GM19043 (cell line): ENCODE measurements around the gene LZTS2.

Experiments used
- ATAC-seq: cut with Tn5 transposase; IDR thresholded peaks from one replicate; pipeline ENCODE4 v1.9.1; 2021; ENCODE audit warnings: low read depth; ENCODE audit not compliant: unreplicated experiment

LZTS2 gene

DNA sequence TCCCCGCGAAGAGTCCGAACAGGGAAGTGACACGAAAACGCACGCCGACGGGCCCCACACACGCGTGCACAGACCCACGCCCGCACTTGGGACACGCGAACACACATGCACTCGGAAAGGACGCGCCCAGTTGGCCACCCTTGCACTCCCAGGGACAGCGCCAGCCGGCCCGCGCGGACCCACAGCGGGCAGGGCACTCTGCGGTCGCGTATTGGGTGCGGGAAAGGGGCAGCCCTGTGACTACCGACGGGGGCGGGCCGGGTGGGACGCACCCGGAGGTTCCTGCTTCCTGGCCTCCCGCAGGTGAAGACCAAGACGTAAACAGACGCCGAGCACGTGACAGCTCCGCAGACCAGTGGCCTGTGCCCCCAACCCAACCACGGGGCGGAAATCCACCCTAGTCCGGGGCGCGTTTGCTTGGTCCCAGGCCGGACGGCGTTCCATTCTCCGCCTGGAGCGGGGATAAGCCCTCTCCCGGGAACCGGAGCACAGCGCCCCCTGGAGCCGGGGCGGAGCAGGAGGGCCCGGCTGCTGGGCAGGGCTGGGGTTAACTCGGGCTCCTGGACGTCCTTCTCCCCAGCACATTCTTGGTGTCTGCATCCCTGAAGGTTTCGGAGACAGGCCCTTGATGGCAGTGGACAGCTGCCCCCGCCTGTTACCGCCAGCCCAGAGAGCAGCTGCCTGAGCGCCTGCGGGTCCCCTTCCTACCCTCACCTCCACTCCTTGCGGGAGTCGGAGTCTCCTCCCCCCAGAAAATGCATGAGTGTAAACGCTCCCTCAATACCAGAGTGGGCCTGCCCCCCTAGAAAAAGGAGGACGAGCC, 2.0 kb upstream of the LZTS2 start:
- ATAC-seq, result no peak

DNA sequence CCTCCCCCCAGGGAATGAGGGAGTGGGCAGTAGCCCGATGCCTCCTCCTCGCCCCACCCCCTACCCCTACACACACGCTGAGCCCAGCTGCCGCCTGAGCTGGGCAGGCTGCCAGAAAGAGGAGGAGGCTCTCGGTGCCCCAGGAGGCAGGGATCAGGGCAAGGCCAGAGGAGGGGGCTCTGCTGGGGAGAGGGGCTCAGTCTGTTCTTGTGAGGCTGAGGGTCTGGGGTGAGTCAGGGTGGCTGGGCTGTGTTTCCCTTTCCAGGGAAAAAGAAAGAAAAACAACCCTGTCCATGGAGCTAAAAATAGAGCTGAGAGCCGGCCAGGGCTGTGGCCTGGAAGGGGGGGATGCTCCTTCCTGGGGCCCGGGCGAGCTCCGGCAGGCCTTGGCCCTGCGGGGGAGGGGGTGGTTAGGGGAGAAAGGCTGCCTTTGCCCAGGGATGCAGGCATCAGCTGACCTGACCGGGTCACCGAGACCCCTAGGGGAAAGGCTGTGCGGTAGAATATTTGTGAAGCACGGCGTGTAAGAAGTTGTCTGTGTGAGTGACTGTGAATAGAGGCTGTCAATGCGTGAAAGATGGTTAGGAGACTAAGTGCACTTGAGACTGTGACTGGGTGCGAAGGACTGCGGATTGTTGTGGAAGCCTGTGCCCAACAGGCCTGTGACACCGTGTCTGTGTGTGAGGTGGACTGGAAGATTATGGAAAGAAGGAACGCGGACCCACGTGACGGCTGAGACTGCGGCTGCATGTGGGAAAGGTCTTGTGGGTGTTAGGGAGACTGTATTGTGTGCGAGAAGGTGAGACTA, 1.2 kb upstream of the LZTS2 start:
- no peak for ATAC-seq

GRCh38 chr10:100998991-100999741, 442 bp upstream of the LZTS2 start:
- ATAC-seq, result peak; percentile 52

DNA sequence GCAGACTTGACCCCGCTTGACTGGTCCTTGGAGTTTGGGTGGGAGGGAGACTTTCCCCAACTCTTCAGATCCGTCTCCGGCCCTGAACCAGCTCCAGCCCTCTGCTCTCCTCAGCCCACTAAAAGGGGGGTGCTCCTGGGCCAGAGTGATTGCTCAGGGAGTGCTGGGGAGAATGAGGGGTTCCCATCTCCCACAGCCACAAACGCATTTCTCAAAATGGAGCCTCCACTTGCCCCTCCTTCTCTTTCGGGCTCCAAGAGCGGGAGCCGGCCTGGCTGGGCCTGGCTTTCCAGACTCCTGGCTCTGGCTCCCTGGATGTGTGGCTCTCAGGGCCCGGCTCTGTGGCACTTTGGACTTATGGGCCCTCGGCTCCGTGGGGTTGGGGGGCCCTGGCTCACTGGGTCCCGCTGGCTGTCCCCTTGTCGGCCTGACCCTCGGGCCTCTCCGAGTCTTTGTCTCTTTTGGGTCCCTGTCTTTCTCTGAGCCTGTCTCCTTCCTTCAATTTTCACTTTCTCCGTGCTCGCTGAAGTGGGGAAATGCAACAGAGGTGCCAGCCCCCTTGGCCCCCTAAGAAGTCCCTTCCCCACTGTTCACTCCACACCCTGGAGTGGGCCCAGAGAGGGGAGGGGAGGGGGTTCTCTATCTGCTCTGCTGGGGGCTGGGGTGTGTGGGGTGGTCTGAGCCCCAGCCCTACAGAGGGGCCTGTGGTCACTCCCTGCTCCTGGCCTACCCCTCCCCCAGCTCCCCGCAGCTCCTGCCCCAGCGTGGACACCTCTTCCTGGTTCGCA, 713 bp downstream of the LZTS2 start:
- no peak for ATAC-seq

- no peak for ATAC-seq
Measured at GRCh38 chr10:101000915-101001658, 1.5 kb downstream of the LZTS2 start.

DNA sequence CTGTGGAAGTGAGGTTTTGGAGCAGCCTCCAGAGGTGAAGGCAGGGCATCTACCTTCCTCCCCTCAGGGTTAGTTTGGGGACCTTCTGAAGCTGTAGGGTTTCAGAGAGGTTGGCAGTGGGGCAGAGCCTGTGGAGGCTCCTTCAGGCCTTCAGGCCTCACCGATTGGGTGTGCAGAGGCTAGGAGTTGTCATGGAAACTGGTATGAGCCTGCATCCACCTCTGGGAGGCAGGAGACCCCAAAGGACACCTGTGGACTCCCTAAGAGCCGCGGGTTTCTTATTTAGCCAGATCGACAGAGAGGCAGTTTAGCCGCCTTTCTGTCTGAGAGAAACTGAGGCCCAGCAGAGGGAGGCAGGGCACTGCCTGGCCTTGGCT, 2.0 kb downstream of the LZTS2 start:
- ATAC-seq, result no peak

- ATAC-seq, result no peak
Measured at GRCh38 chr10:101002456-101002855, 2.8 kb downstream of the LZTS2 start.

DNA sequence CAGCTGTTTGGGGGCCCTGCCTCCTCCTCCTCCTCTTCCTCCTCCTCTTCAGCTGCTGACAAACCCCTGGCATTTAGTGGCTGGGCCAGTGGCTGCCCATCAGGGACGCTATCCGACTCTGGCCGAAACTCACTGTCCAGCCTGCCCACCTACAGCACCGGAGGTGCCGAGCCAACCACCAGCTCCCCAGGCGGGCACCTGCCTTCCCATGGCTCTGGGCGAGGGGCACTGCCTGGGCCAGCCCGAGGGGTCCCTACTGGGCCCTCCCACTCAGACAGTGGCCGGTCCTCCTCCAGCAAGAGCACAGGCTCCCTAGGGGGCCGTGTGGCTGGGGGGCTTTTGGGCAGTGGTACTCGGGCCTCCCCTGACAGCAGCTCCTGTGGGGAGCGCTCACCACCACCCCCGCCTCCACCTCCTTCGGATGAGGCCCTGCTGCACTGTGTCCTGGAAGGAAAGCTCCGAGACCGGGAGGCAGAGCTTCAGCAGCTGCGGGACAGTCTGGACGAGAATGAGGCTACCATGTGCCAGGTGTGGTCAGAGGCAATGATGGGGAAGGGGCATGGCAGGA, 4.1 kb downstream of the LZTS2 start:
- ATAC-seq, result no peak

DNA sequence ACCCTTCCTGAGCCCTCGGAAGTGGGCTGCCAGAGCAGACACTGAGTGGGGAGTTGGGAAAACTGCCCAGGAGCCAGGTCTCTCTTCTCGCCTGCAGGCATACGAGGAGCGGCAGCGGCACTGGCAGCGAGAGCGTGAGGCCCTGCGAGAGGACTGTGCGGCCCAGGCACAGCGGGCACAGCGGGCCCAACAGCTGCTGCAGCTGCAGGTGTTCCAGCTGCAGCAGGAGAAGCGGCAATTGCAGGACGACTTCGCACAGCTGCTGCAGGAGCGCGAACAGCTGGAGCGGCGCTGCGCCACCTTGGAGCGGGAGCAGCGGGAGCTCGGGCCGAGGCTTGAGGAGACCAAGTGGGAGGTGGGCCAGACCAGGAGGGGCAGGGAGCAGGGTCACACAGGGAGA, 5.8 kb downstream of the LZTS2 start:
- ATAC-seq, result no peak

- ATAC-seq, result no peak
Measured at GRCh38 chr10:101005869-101006567, 6.4 kb downstream of the LZTS2 start.

GRCh38 chr10:101006593-101007098, 7.0 kb downstream of the LZTS2 start:
- ATAC-seq, result no peak

DNA sequence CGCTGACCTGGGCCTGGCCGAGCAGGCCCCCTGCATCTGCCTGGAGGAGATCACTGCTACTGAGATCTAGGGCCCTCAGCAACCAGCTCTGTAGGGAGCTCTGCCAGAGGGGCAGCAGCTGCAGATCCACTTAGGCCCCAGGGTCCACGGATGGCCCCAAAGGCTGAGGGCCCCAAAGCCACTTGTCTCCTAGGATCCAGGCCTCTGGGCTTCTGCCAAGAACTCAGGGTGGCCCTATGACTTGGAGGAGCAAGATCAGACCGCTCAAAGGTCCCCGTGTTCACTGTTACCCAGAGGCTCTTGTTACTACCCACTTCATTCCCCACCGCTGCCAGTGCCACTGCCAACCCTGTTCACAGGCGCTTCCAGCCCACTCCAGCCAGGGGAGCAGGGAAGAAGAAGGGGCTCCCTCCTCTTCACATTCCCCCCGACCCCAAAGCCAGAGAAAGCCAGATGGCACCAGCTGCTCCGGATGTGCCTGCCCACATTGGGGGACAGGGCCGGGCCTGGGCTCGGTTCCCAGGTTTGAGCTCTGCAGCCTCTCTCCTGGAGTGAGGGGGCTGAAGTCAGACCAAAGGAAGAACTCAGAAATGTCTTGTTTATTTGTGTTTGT, 7.6 kb downstream of the LZTS2 start:
- no peak for ATAC-seq

GRCh38 chr10:101007915-101008822, 8.6 kb downstream of the LZTS2 start:
- ATAC-seq, result no peak

- no peak for ATAC-seq
Measured at GRCh38 chr10:101008823-101009423, 9.3 kb downstream of the LZTS2 start.

DNA sequence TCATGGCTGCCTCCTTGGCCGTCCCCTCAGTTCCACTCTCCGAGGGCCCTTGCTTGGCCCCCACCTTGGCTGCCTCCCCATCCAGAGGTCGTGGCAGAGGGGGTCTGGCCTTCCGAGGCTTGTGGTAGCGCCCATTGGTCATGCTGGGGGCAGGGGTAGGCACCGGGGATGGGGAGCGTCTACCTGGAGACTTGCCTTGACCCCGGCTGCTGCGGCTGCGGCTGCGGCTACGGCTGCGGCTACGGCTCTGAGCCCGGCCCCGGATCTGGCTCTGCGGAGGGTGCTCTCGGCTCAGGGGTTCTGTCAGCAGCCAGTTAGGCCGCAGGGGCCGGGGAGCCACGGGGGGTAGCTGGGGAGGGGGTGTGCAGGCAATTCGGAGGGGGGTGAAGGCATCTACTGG, 10.7 kb downstream of the LZTS2 start:
- no peak for ATAC-seq

DNA sequence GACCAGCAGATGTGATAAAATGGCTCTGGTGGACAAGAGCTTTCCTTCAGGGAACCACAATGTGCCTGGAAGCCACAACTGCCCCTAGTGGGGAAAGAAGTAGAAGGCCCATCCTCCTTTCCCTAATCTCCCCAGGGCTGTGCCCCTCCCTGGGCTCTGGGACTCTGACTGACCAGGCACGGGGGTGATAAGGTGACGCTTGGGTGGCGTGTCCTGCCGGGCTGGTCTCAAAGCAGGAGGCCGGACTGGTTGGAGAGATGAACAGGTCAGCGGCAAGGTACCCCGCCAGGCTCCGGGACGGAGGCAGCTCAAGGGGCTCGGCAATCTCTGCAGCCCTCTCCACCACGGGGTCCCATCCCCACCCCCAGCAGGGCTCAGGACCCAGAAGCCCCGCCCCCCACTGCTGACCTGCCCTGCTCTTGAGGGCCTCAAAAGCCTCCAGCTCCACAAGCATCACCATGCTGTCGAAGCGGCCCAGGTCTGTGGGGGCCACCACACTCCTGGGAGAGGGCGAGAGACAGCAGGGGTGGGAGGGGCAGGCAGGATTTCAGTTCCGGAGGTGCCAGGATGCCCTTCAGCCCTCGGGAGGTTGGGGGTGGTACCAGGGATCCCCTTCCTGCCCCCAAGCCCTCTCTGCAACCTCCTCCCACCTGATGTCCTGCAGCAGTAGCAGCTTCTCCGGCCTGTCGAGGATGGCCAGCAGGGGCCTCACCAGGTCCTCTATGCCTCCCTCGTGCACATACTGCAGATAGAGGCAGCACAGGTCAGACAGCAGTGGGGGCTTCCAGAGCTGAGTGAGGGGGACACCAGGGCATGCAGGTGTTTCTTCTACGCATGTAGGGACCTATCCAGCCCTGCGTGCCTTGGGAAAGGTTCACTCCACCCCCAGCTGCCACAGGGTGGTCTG, 12.2 kb downstream of the LZTS2 start:
- no peak for ATAC-seq
